ENCODE data around the gene DENND5B. TPM values are rescaled to one million over a fixed set of nuclear protein-coding genes. Genes with fewer than 3 reads are reported as not detected.

Gene DENND5B
- total RNA-seq, 4 donors from 2014 or later = 15.7 to 19.1 (median 18.5) TPM

DNA sequence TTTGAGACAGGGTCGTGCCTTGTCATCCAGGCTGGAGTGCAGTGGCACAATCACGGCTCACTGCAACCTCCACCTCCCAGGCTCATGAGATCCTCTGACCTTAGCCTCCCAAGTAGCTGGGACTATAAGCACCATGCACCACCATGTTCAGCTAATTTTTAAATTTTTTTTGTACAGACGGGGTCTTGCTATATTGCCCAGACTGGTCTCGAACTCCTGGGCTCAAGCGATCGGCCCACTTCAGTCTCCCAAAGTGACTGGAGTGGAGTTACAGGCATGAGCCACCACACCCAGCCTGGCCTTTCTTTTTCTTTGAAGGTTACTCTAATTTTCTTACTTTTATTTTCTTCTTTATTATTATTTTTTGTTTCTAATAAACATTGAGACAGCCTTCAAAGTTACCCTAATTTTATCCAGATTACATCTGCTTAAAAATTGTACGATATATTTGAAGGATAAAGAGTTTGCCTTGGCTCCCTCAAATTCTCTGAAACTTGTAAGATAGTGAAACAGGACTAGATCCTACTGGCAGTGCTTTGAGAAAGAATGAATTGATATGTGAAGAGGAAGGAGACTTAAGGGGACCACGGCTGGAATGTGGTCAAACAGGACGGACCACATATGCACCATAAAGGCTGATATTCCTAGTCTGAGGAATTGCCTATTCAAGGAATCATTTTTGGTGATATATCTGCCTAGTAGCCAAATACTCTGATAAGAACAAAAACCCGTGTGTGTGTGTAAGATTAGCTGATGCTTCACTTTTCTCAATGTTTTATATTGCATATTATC, 250.9 kb downstream of the DENND5B start:
- H3K36me3 ChIP-seq = no peaks in the 10 kb centered on the region
- TF ChIP-seq POLR2A (IDR thresholded peaks at IDR 0.05; ENCODE audit: low read depth) (no peak), EP300 (IDR thresholded peaks at IDR 0.05) (no peak), POLR2AphosphoS5 (IDR thresholded peaks at IDR 0.05) (no peak)
- TF ChIP-seq, protein P1, sequence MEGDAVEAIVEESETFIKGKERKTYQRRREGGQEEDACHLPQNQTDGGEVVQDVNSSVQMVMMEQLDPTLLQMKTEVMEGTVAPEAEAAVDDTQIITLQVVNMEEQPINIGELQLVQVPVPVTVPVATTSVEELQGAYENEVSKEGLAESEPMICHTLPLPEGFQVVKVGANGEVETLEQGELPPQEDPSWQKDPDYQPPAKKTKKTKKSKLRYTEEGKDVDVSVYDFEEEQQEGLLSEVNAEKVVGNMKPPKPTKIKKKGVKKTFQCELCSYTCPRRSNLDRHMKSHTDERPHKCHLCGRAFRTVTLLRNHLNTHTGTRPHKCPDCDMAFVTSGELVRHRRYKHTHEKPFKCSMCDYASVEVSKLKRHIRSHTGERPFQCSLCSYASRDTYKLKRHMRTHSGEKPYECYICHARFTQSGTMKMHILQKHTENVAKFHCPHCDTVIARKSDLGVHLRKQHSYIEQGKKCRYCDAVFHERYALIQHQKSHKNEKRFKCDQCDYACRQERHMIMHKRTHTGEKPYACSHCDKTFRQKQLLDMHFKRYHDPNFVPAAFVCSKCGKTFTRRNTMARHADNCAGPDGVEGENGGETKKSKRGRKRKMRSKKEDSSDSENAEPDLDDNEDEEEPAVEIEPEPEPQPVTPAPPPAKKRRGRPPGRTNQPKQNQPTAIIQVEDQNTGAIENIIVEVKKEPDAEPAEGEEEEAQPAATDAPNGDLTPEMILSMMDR (IDR thresholded peaks at IDR 0.05) = no peak
- H3K9me3 ChIP-seq = no peaks in the 10 kb centered on the region
- WGBS = 90% methylated on average over 10 of the region's 10 CpGs
- no peak overlapping the region for H3K27ac ChIP-seq (replicated peaks in 1 of 4)
- intact Hi-C loops (cut with DNase I) = no loop called here
- H3K4me3 ChIP-seq = no peak overlapping the region
- DNase-seq (ENCODE audit: extremely low spot score) = no peak
- H3K4me1 ChIP-seq = no peaks in the 10 kb centered on the region
- no peaks in the 10 kb centered on the region for H3K27me3 ChIP-seq

DNA sequence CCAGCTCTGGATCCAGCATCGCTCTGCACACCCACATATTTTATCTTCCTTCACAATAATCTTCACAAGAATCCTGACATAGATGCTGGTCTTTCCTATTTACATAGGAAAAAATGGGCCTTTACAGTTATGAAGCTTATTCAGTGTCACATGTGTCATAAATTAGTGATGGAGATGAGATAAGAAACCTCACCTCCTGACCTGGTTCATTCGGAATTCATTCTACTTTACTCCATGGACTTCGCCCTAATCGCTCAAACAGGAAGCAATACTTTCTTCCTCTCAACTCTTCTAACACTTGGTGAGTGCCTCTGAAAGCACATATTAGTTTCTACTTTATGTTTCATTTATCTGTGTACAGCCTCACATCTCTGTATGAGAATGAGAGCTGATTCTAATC, 253.0 kb downstream of the DENND5B start:
- H3K4me3 ChIP-seq = no peak overlapping the region
- WGBS = 82% methylated on average over 4 of the region's 4 CpGs
- H3K9me3 ChIP-seq = no peaks in the 10 kb centered on the region
- H3K36me3 ChIP-seq = no peaks in the 10 kb centered on the region
- no peak overlapping the region for H3K27ac ChIP-seq (replicated peaks in 1 of 4)
- TF ChIP-seq EP300 (IDR thresholded peaks at IDR 0.05) (no peak), POLR2AphosphoS5 (IDR thresholded peaks at IDR 0.05) (no peak)
- DNase-seq (ENCODE audit: extremely low spot score) = no peak
- intact Hi-C loops (cut with DNase I) = no loop called here
- H3K27me3 ChIP-seq = no peaks in the 10 kb centered on the region
- no peaks in the 10 kb centered on the region for H3K4me1 ChIP-seq

Small RNA genes lying within 50 kb of the gene (small RNA-seq; reads per million reads assigned to genes)
- gene RF00019 (0 reads per million in 3 donors), gene RF00026 (0 reads per million in 3 donors), gene RNU5F-4P (0 reads per million in 3 donors), gene RNU6-618P (0 reads per million in 3 donors), gene RPL31P50 (0 reads per million in 3 donors)

Other genes starting within 250 kb of the DENND5B start
- 1 to 10 TPM in 3 of 4 donors, under 1 TPM in 1; 0.83 to 5.1 (median 2.9) TPM for gene ETFBKMT, start 68.6 kb upstream of the DENND5B start, total RNA-seq
- gene AMN1, start 137.9 kb upstream of the DENND5B start, total RNA-seq = 10 to 100 TPM in 3 of 4 donors, 1 to 10 TPM in 1; 9.4 to 17.1 (median 11.1) TPM